ENCODE results near the gene R3HCC1L. TPM values are rescaled to one million over a fixed set of nuclear protein-coding genes. Genes with fewer than 3 reads are reported as not detected.

R3HCC1L gene
- total and polyA plus RNA-seq, 4 experiments from 2014 or later, result 7.0 to 30.4 (median 20.5) TPM

DNA sequence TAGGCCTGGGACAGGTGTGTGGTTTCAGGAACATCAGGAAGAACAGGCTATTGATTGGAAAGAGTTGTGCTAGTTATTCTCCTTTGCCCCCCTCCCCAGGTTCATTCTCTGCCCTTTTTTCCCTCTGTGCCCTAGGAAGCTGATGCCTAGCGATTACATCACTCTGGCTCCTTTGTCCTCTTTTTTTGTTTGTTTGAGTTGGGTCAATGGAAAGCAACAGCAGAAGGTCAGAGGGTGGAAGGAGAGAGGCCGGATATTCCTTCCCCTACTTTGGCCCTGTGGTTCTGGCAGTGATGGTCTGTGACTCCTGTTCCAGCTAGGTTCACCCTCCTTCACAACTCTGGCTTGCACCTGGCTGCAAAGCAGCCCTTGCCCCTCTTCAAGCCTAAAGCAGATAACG, 114.7 kb downstream of the R3HCC1L start:
- no peaks in the 10 kb centered on the region for H3K27me3 ChIP-seq (ENCODE audit: insufficient read depth, low read length)
- no peaks in the 10 kb centered on the region for H3K9me3 Mint-ChIP-seq
- H3K27me3 Mint-ChIP-seq, result no peaks in the 10 kb centered on the region
- DNase-seq, result no peak
- H3K4me3 Mint-ChIP-seq, result no peak overlapping the region
- POLR2A ChIA-PET (ENCODE audit: partially characterized antibody), result no interaction called here
- H3K4me1 ChIP-seq (ENCODE audit: insufficient read depth, low read length), result no peaks in the 10 kb centered on the region
- CTCF ChIA-PET (ENCODE audit: partially characterized antibody), result no interaction called here
- peaks cover 54 to 71% of the 10 kb centered on the region in 2 donors for H3K36me3 Mint-ChIP-seq
- peaks cover 44% of the 10 kb centered on the region for H3K36me3 ChIP-seq (ENCODE audit: insufficient read depth, low read length)
- H3K4me3 ChIP-seq (ENCODE audit: low read length in 2 of 2), result no peak overlapping the region
- H3K4me1 Mint-ChIP-seq, result peaks cover 0 to 1% (median 0%) of the 10 kb centered on the region in 4 donors
- intact Hi-C loops (cut with micrococcal nuclease), result no loop called here
- H3K27ac Mint-ChIP-seq, result peak overlapping the region in 2 of 7 donors; percentile 31 to 58
- H3K9me3 ChIP-seq (ENCODE audit: control insufficient read depth in 1 of 2, low read length in 2 of 2), result no peaks in the 10 kb centered on the region
- no peak overlapping the region for H3K27ac ChIP-seq (ENCODE audit: low read depth, low read length)

GRCh38 chr10:98251399-98251798, 116.9 kb downstream of the R3HCC1L start:
- Histone ChIP-seq H3K36me3 (ENCODE audit: insufficient read depth, low read length) (peaks cover 21% of the 10 kb centered on the region), H3K4me3 (ENCODE audit: low read length in 2 of 2) (no peak overlapping the region), H3K4me1 (ENCODE audit: insufficient read depth, low read length) (no peaks in the 10 kb centered on the region), H3K9me3 (ENCODE audit: control insufficient read depth in 1 of 2, low read length in 2 of 2) (no peaks in the 10 kb centered on the region), H3K27me3 (ENCODE audit: insufficient read depth, low read length) (no peaks in the 10 kb centered on the region), H3K27ac (ENCODE audit: low read depth, low read length) (no peak overlapping the region)
- ChIA-PET CTCF (ENCODE audit: partially characterized antibody) (no interaction called here), POLR2A (ENCODE audit: partially characterized antibody) (no interaction called here)
- no peaks in the 10 kb centered on the region for H3K27me3 Mint-ChIP-seq
- no peak overlapping the region for H3K27ac Mint-ChIP-seq
- peaks cover 47 to 63% of the 10 kb centered on the region in 2 donors for H3K36me3 Mint-ChIP-seq
- no peak overlapping the region for H3K4me3 Mint-ChIP-seq
- no peaks in the 10 kb centered on the region for H3K4me1 Mint-ChIP-seq
- no peaks in the 10 kb centered on the region for H3K9me3 Mint-ChIP-seq
- DNase-seq, result no peak
- intact Hi-C loops (cut with micrococcal nuclease), result no loop called here

- CTCF ChIA-PET (ENCODE audit: partially characterized antibody), result no interaction called here
- H3K36me3 ChIP-seq (ENCODE audit: insufficient read depth, low read length), result peaks cover 17% of the 10 kb centered on the region
Measured at GRCh38 chr10:98252464-98252863, 118.0 kb downstream of the R3HCC1L start.

GRCh38 chr10:98253499-98253898, 119.0 kb downstream of the R3HCC1L start:
- intact Hi-C loops (cut with micrococcal nuclease), result no loop called here
- Histone ChIP-seq H3K9me3 (ENCODE audit: control insufficient read depth in 1 of 2, low read length in 2 of 2) (no peaks in the 10 kb centered on the region), H3K27me3 (ENCODE audit: insufficient read depth, low read length) (no peaks in the 10 kb centered on the region), H3K4me1 (ENCODE audit: insufficient read depth, low read length) (no peaks in the 10 kb centered on the region), H3K27ac (ENCODE audit: low read depth, low read length) (no peak overlapping the region), H3K36me3 (ENCODE audit: insufficient read depth, low read length) (peaks cover 6% of the 10 kb centered on the region), H3K4me3 (ENCODE audit: low read length in 2 of 2) (no peak overlapping the region)
- Mint-ChIP-seq H3K4me1 (no peaks in the 10 kb centered on the region), H3K36me3 (peaks cover 37 to 46% of the 10 kb centered on the region in 2 donors), H3K27me3 (no peaks in the 10 kb centered on the region), H3K9me3 (no peaks in the 10 kb centered on the region), H3K27ac (no peak overlapping the region), H3K4me3 (no peak overlapping the region)
- no peak for DNase-seq
- ChIA-PET CTCF (ENCODE audit: partially characterized antibody) (no interaction called here), POLR2A (ENCODE audit: partially characterized antibody) (no interaction called here)

More at GRCh38 chr10:98252464-98252863, 118.0 kb downstream of the R3HCC1L start:
- H3K4me3 Mint-ChIP-seq, result no peak overlapping the region
- Histone ChIP-seq H3K4me3 (ENCODE audit: low read length in 2 of 2) (no peak overlapping the region), H3K27me3 (ENCODE audit: insufficient read depth, low read length) (no peaks in the 10 kb centered on the region), H3K9me3 (ENCODE audit: control insufficient read depth in 1 of 2, low read length in 2 of 2) (no peaks in the 10 kb centered on the region), H3K4me1 (ENCODE audit: insufficient read depth, low read length) (no peaks in the 10 kb centered on the region), H3K27ac (ENCODE audit: low read depth, low read length) (no peak overlapping the region)
- peaks cover 45 to 55% of the 10 kb centered on the region in 2 donors for H3K36me3 Mint-ChIP-seq
- POLR2A ChIA-PET (ENCODE audit: partially characterized antibody), result no interaction called here
- H3K27ac Mint-ChIP-seq, result no peak overlapping the region
- H3K9me3 Mint-ChIP-seq, result no peaks in the 10 kb centered on the region
- no peak for DNase-seq
- H3K4me1 Mint-ChIP-seq, result no peaks in the 10 kb centered on the region
- H3K27me3 Mint-ChIP-seq, result no peaks in the 10 kb centered on the region
- intact Hi-C loops (cut with micrococcal nuclease), result no loop called here

DNA sequence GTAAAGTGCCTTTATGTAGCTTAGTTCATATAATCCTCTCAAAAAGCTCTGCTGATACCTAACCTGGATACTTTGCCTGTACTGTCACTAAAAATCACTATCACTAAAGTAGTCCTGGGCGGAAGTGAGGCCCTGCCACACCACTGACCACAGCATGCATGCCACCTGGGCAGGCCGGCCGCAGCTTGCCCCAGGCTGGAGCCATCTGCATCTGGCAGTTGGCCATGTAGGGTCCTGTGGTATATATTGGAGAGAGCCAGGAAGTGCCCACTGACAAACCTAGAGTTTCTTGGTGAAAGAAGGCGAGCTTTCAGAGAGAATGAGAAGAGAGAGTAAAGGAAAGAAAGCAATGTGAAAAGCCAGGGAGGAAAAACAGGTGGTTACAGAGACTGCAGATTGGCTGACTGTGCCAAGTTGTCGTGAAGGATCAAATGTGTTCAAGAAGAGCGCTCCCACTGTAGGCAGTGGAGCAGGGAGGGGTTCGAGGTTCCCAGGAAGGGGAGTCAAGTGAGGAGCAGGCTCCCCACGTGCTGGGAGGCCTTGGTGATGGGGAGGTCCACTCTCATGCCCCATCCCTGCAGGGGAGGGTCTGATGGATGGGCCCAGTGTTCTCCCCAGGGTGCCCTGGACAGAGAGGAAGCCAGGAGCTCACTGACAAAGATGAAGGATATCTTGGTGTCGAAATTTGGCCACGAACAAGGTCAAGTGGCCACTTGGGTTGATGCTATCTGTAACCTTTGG, 119.9 kb downstream of the R3HCC1L start:
- H3K4me3 Mint-ChIP-seq, result no peak overlapping the region
- no peaks in the 10 kb centered on the region for H3K4me1 ChIP-seq (ENCODE audit: insufficient read depth, low read length)
- intact Hi-C loops (cut with micrococcal nuclease), result no loop called here
- H3K27ac ChIP-seq (ENCODE audit: low read depth, low read length), result no peak overlapping the region
- H3K27me3 Mint-ChIP-seq, result no peaks in the 10 kb centered on the region
- no peak for DNase-seq
- no peak overlapping the region for H3K4me3 ChIP-seq (ENCODE audit: low read length in 2 of 2)
- H3K9me3 ChIP-seq (ENCODE audit: control insufficient read depth in 1 of 2, low read length in 2 of 2), result no peaks in the 10 kb centered on the region
- no peaks in the 10 kb centered on the region for H3K9me3 Mint-ChIP-seq
- H3K36me3 Mint-ChIP-seq, result peaks cover 32 to 37% of the 10 kb centered on the region in 2 donors
- peak overlapping the region in 4 of 7 donors; percentile 0 to 29 (median 22) for H3K27ac Mint-ChIP-seq
- H3K27me3 ChIP-seq (ENCODE audit: insufficient read depth, low read length), result no peaks in the 10 kb centered on the region
- ChIA-PET POLR2A (ENCODE audit: partially characterized antibody) (interaction anchor here (0.9 kb wide), 1 partner anchor 8 kb away, joined by 3 read pairs; no protein-coding TSS in a partner anchor), CTCF (ENCODE audit: partially characterized antibody) (no interaction called here)
- no peaks in the 10 kb centered on the region for H3K36me3 ChIP-seq (ENCODE audit: insufficient read depth, low read length)
- no peaks in the 10 kb centered on the region for H3K4me1 Mint-ChIP-seq

GRCh38 chr10:98255146-98255877, 120.9 kb downstream of the R3HCC1L start:
- H3K4me1 Mint-ChIP-seq, result no peaks in the 10 kb centered on the region
- H3K36me3 ChIP-seq (ENCODE audit: insufficient read depth, low read length), result no peaks in the 10 kb centered on the region
- no peaks in the 10 kb centered on the region for H3K9me3 Mint-ChIP-seq
- no peak overlapping the region for H3K4me3 Mint-ChIP-seq
- ChIA-PET POLR2A (ENCODE audit: partially characterized antibody) (no interaction called here), CTCF (ENCODE audit: partially characterized antibody) (interaction anchor here (0.6 kb wide), 1 partner anchor 199 kb away, joined by 4 read pairs; no protein-coding TSS in a partner anchor)
- no peak overlapping the region for H3K27ac ChIP-seq (ENCODE audit: low read depth, low read length)
- no peaks in the 10 kb centered on the region for H3K9me3 ChIP-seq (ENCODE audit: control insufficient read depth in 1 of 2, low read length in 2 of 2)
- intact Hi-C loops (cut with micrococcal nuclease), result no loop called here
- no peaks in the 10 kb centered on the region for H3K4me1 ChIP-seq (ENCODE audit: insufficient read depth, low read length)
- H3K27ac Mint-ChIP-seq, result no peak overlapping the region
- no peak overlapping the region for H3K4me3 ChIP-seq (ENCODE audit: low read length in 2 of 2)
- no peak for DNase-seq
- no peaks in the 10 kb centered on the region for H3K27me3 Mint-ChIP-seq
- H3K27me3 ChIP-seq (ENCODE audit: insufficient read depth, low read length), result no peaks in the 10 kb centered on the region
- H3K36me3 Mint-ChIP-seq, result peaks cover 24 to 29% of the 10 kb centered on the region in 2 donors

GRCh38 chr10:98256692-98257091, 122.2 kb downstream of the R3HCC1L start:
- Mint-ChIP-seq H3K36me3 (peaks cover 20 to 24% of the 10 kb centered on the region in 2 donors), H3K27ac (no peak overlapping the region), H3K9me3 (no peaks in the 10 kb centered on the region), H3K4me3 (no peak overlapping the region), H3K27me3 (no peaks in the 10 kb centered on the region), H3K4me1 (no peaks in the 10 kb centered on the region)
- intact Hi-C loops (cut with micrococcal nuclease), result no loop called here
- H3K4me1 ChIP-seq (ENCODE audit: insufficient read depth, low read length), result no peaks in the 10 kb centered on the region
- no peaks in the 10 kb centered on the region for H3K27me3 ChIP-seq (ENCODE audit: insufficient read depth, low read length)
- no peaks in the 10 kb centered on the region for H3K9me3 ChIP-seq (ENCODE audit: control insufficient read depth in 1 of 2, low read length in 2 of 2)
- no peaks in the 10 kb centered on the region for H3K36me3 ChIP-seq (ENCODE audit: insufficient read depth, low read length)
- CTCF ChIA-PET (ENCODE audit: partially characterized antibody), result no interaction called here
- H3K4me3 ChIP-seq (ENCODE audit: low read length in 2 of 2), result no peak overlapping the region
- POLR2A ChIA-PET (ENCODE audit: partially characterized antibody), result no interaction called here
- no peak for DNase-seq
- no peak overlapping the region for H3K27ac ChIP-seq (ENCODE audit: low read depth, low read length)

Data from CD4-positive, alpha-beta memory T cell (primary cell).